ENCODE data around the gene SSBP3.

The SSBP3 gene

DNA sequence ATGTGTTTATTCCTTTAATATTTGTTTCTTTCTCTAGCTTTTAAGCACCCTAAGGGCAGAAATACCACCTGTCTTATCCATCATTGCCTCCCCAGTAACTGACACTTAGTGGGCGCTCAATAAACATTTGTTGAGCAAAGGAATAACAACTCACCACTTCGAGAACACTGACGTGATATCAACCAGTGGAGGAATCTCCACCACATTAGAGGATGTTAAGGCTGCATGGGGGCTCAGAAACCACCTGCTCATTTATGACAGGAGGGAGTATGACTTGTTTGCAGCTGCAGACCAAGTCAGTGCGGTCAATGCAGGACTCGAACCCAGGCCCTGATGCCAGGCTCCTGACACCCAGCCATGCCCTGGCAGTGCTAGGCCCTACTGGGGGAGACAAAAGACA is 103.6 kb downstream of the SSBP3 start:
- no peak for DNase-seq

DNA sequence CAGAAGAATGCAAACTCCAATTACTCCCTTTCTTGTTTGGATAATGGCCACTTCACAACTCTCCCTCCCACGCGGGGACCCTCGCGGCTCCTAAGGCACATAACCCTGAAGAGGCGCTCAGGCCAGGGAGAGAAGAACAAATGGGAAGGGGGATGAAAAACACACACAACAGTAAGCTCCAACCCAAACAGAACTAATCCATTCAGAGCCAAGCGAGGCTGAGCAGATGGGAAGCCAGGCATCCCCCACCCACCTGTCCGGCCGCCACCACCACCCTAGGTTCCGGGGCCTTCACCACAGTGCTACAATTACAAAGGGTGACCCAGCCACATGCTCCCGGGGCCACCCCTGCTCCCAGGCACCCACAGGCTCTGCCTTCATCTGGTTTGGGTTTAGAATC is 104.7 kb downstream of the SSBP3 start:
- DNase-seq = no peak

DNA sequence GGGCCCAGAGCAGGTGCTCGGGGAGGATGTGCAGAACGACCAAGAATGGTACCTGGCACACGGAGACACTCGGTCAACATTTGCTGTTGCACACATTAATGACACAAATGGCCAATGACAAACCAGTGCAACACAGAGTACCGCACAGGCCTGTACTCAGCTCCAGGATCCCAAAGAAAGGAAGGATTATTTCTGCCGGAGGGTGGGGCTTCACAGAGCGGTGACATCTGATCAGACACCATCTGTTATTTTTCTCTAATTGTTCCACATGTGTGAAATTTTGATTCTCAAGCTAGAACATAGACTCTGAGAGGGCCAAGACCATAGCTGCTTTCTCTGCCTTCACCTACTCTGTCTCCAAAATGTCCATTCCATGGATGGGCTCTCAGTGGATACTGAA is 105.8 kb downstream of the SSBP3 start:
- DNase-seq = no peak

- no peak for DNase-seq
Observed at GRCh38 chr1:54299037-54299436, 107.2 kb downstream of the SSBP3 start.

DNA sequence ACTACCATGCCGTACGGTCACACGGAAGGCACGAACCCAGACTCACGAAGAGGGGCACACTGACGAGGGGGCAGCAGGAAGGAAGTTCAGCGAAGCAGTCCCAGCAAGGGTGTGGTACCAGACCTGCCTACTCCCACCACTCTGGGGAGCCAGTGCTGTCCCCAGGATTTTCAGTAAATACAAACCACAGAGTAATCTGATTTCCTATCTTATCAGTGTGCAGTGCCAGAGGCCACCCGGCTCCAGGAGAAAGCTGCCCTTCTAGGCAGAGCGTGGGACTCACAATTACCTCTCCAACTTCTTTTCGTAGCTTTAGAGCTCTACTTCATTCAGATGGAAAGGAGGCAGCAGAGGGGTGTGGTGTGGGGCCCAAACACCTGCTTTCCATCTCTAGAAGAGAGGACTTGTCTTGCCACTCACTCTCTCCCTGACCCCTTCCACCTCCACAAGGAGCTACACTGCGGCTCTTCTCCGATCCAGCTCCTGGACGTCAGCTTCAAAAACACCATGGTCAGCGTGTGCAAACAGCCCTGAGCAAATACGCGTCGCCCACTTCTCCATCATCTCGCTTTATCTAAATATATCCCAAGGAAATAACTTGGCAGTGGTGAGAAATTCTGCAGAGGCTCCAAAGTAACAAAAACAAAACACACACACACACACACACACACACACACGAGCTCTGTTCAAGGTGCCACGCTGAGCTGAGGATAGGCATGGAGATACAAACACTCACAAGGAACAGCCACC is 107.7 kb downstream of the SSBP3 start:
- DNase-seq = no peak

GRCh38 chr1:54297596-54298283 is 108.5 kb downstream of the SSBP3 start:
- DNase-seq = no peak

DNA sequence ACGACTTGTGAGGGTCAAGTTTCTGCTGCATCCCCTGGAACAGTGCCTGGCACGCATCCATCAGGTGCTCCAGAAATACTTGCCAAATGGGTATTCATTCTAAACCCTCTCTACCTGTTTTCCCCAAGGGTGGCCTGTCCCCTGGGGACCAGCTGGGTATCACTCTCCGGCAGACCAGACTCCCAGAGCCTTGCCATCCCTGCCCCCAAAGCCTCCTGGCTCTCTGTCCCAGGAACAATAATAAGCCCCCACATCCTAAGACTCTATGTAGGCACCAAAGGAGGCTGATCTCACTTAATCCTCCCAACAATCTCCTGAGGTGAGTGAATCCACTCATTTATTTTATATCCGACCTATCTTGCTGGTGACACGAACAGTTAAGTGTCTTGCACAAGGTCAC is 109.5 kb downstream of the SSBP3 start:
- no peak for DNase-seq

GRCh38 chr1:54294887-54295286 is 111.3 kb downstream of the SSBP3 start:
- DNase-seq = no peak

- DNase-seq = no peak
Observed at GRCh38 chr1:54292002-54292911, 113.9 kb downstream of the SSBP3 start.

DNA sequence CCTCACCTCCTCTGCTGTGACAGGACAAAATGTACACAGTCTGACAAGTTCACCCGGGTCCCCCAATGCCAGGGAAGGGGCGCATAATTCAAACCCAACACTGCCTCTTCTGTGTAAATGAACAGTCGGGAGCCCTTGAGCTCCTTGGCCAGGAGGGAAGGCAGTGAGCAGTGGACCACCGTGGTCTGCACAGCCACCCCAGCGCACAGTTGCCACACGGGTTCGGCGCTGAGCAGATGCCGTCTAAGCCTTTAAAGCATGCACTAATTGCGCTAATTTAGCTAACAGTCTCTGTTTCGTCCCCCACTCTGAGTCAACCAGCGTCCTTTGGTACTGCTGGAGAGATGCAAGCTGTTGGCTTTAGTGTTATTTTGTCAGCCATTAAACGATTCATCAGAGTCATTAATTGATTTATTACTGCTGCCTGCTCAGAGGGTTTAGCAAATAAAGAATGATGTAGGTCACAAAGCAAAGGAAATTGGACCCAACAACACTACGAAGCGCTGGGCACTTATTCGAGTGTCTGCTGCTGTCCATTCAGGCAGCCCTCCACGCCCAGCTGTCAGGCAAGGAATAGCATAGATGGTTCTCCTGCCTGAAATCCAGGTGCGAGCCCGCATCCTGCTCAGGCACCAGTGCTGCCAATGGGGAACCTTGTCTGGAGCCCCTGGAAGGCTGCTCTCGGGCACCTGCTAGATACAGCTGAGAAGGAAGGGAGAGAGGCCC is 114.8 kb downstream of the SSBP3 start:
- DNase-seq = no peak

DNA sequence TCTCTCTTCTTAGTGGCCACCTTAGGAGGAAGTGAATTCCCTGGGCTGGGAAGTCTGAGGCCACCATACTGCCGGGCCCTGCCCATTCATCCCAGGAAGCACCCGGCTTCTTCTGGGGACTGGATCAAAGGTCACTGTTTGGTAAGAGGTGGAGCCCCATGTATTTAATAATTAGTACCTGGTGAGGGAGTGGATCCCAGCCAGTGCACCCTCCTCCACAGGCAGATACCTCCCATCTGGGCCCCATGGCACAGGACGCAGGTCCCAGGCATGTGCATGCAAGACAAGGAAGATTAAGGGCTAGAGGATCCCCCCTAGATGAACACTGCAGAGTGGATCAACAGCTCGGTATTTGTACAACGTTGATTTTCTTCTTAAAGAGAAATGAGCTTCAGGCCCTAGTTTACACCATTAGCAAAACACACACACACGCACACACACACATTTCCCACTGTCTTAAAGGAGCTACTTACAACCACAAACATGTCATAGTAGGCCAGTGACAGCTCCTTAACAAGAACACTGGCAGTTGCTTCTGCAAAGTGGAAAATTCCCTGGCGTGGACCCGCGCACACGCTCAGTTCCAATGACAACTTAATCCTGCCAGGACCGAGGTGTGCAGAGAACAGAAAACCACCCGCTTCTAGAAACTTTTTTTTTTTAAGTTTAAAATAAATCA is 115.5 kb downstream of the SSBP3 start:
- no peak for DNase-seq

- DNase-seq = no peak
Observed at GRCh38 chr1:54289712-54290233, 116.4 kb downstream of the SSBP3 start.

DNA sequence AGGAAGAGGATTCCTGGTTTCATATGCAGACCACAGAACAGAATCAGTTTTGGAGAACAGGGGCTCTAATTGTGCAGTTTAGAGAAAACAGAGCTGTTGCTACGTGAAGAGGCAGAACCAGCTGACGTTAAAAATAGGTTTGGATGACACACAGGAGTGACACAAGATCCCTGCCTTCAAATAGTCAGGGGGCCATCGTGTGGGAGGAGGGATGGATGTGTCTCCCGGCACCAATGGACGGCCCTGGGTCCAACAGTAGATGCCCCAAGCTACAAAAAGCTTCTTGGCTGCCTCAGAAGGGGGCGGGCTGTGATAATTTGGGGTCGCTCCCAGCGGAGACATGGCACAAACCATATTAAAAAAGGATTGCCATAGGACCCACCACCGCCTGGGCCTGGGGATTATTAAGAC is 118.4 kb downstream of the SSBP3 start:
- no peak for DNase-seq

GRCh38 chr1:54287176-54287650 is 119.0 kb downstream of the SSBP3 start:
- no peak for DNase-seq

DNA sequence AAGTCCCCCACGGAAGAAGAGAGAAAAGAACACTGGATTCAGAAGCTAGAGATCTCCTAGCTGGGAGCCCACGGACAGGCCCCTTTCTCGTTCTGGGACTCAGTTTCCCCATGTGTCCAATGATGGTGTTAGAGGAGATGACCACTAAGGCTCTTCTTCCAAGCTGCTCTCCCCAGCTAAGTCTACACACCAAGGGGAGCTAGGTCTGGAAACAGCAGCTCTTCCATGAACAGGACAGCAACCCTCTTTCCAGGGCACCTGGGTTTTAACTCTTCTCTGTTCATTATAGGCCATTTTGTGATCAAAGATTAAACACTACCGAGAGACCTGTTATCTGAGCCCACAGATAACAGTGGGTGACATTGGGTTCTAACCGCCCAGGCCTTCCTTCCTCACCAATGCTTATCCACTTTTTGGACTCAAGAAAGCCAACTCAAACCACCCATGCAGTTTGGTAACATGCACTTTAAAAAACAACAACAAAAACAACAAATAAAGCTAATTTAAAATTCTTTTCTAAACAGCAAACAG is 120.3 kb downstream of the SSBP3 start:
- no peak for DNase-seq

DNA sequence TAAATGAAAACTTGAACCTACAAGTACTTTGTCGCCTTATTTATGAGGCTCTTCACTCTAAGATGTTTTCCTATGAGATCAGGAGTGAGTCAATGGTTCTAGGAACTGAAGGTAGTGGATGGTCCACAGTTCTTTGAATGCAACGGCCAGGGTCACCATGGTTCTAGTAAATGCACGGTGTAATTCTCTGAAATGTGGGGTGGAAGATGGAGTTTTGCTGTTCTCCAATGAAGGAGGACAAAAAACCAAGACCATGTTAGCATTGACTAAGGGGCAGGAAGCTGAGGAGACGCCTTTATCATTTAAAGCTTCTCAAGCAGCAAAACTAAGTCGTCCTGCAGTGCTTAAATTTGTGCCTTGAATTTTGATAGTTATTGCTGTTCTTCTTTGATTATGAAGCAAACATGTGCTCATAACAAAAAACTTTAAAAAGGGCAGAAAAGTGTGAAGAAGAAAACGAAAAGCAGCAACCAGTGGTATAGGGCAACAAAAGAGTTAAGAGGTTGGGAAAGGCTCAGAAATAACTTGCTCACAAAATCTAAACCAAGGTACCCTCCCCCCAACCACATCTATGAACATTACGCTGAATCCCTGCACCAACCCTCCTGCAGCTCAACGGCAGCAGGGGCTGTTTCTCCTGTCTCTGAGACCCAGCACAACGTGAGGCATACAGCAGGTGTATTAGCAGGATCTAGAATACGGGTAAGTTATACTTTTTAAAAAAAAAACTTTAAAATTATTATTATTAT is 121.2 kb downstream of the SSBP3 start:
- no peak for DNase-seq

DNA sequence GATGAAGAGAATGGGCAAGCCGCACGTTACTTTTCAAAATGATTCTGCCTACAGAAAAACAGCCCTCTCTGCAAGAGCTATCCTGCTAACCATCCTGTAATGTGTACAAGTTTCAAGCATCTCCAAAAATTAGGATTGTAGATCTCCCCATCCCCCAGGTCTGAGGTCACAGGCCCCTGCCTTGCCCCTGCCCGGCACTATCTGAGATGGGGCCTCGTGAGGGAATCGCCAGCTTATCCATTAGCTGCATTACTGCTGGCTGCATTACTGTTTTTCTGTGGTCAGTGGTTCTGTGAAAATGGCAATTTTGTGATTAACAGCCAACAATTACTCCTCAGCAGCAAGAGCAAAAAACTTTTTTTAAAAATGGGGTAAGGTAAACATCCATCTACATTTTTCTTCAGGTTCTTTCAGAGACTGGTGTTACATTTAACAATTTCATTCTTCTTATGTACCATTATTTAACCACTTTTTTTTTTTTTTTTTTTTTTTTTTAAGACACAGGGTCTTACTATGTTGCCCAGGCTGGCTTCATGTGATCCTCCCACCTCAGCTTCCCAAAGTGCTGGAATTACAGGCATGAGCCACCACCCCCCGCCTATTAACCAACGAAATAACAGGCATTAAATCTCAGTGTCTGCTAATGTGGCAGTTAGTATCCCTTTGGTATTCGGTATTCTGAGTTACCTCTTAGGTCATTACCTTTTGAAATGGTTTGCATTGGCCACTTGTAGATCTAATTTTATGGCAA is 122.4 kb downstream of the SSBP3 start:
- DNase-seq = no peak

- DNase-seq = no peak
Observed at GRCh38 chr1:54282101-54282847, 123.9 kb downstream of the SSBP3 start.

- no peak for DNase-seq
Observed at GRCh38 chr1:54280651-54281050, 125.5 kb downstream of the SSBP3 start.
